ENCODE data around the gene ZBTB38.

The ZBTB38 gene

DNA sequence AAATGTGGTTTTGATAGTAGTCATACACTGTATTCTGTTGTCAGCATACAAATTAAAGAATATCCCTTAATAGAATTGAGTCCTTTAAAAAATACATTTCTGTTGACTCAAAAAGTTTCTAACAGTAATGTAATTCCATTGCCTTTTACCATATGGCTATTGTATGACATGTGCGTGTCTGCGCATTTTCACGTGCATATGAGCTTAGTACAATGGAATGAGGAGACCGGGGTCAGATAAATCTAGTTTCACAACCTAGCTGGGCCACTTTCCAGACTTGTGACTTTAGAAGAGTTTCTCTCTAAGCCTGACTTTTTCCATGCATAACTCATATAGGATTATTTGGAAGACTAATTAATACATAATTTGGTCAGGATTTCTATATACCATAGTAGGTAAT, 38.7 kb downstream of the ZBTB38 start:
- no peak for DNase-seq

DNA sequence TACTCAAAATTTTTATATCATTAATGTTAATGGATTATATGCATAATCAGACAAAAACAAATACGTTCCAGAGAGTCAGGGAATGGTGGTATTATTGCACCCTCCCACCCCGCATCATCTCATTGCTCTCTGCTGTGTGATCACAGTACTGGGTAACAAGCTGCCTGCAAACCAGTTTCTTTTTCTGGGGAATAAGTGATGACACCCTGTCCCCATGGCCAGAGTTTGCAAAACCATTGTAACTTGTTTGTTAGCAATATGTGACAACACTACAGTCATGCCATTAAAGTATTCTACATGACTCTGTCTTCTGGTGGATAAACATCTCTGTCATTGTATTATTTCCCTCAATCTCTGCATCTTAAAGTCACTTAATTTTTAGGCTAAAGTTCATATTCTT, 39.5 kb downstream of the ZBTB38 start:
- DNase-seq, result no peak

DNA sequence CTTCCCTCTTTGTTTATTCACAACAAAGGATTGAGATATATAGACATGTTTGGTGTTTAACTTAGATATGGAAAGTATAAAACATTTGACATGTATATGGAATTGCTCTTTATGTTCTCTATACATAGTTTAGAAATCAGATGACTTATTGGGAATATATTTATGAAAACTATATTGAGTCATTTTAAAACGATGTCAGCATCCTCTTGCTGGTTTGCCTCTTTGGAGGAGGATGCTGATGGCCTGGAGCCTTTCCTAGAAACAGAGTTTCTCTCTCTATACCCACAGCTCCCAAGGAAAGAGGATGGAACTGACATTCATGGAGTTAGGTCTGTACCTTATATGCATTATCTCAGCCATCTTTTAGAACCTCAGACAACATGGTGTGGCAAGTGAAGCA, 40.3 kb downstream of the ZBTB38 start:
- DNase-seq, result no peak

DNA sequence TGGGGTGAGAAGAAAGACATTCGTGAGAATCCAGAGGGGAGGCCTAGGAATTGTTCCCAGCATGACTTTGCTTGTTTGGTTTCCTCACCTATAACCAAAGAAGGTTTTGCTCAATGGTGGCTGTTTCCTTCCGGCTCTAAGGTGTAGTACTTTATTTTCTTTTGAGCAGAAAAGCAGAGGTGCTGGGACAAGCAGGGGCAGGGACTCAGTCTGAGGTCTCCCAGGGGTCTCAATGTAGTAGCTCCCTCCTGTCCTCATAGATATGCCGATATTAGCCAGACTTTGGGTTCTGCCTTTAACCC, 41.6 kb downstream of the ZBTB38 start:
- DNase-seq, result no peak

DNA sequence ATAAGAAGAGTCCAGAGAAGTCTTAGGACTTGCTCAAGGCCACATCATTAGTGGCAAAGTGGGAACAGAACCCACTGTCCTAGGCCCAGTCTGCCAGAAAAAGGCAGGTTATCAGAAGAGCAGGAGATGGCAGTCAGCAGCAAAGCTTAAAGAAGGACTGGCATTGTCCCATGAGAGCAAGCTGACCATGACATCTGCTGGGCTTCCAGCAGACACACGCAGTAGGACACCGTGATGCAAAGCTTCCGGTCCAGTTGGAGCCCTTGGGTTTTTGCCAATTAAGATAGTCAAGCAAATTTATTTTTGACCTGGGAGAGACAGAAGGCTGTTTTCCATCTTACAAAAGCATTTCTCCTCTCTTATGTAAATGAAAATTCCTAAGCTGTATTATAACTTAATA, 42.1 kb downstream of the ZBTB38 start:
- no peak for DNase-seq

DNA sequence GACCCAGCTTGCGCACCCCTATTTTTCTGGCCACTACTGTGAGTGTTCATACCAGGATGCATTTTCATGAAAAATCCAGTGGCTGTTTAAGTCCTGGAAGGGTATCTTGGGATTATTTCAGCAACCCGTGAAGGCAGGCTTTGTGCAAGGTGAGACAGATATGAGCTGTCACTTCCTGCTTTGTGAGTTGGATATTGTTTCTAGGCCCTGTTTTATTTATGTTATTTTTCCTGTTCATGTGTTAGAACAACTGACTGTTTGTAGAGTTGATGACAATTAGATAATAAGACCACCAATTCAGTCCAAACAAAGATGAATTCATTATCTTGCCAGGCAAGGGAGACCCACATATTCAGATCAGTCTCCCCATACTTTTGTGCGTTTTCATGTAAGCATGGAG, 42.5 kb downstream of the ZBTB38 start:
- no peak for DNase-seq

DNA sequence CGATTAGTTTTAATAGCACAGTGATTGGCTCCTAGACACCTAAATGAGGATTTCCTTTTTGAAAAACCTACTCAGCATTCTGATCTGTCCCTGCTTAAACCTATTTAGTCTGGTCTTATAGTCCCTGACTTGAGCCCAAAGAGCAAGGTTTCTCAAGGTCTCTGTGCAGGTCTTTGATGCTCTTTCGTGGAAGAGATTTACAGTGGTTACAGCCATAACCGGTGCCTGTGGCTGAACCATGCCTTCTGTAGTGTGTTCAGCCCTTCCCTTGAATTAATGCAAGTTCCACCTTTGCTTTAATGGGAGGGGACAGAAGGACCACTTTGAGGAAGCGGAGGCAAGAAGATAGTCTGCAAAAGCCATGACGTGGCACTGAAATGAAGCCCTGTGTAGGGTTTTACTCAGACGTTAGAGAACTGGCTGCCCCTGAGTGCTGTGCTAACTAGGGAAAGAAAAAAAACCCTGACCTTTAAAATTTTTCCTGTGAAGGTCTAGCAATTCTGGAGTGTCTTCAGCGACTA, 43.0 kb downstream of the ZBTB38 start:
- DNase-seq, result no peak

DNA sequence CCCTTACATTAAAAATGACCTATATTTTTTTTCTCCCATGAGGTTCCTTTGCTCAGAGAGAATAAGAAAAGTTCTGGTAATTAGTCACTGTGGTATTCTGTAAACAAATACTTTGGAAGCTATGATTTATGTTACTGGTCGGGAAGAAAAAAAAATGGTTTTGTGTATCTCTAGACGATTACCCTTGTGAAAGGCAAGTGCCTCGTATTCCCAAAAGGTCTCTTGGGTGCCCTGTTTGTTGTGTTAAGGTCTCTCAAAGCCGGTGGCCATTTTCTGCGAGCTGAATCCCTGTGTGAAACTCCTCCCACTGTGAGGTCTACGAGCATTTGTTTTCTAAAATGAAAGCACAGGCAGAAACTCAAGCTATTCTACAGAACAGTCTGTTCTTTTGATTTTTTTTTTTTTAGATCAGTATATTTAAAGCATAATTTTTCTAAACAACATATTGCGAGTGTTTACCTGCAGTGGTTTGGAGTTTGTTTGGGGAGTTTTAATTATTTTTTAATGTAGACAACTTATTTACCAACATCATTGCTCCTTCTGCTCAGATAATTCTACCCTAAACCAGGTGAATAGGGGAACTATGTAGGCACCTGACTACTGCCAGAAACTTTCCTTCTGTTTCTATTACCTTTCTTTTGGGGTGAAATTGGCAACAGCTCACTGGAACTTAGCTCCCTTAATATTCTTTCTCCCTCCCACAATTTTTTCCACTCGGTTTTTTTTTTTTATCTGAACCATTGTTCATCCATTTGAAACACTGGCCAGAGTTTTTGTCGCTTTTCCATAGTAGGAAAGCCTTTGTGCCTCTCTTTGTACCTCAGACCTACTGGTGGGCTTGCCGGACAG, 44.0 kb downstream of the ZBTB38 start:
- DNase-seq, result peak; percentile 39

DNA sequence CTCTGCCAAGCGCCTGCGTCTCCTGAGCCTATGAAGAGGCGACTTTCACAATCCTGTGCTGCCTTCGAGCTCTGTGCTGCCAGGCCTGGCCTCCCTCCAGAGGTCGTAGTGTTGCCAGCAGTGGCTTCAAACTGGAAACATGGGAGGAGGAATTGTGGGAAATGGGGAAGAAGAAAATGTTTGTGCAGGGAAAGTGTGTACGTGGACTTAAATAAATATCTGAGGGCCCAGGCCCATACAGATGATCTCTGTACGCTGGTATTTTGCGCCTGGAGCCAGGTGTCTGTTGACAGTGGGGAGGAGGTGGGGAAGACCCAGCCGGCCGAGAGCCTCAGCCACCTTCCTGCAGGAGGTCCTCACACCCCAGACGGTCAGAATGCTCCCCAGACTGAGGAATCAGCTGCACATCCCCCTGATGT, 44.6 kb downstream of the ZBTB38 start:
- no peak for DNase-seq

DNA sequence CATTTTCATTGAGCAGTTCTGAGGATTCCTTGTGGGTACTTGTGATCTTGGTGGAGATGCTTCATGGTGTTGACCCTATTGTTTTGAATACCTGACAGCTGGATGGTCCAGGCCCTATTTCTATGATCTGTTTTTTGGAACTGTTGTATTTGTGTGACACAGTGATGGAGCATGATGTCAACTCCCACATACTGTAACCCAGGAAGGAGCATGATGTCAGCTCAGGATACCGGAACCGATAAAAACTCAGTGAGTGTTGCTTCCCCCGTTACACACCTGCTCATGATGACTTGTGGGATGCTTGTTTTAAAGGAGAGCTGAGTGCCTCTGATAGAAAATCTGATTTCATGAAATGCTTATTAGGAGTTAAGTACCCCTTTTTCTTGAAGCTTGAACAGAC, 45.1 kb downstream of the ZBTB38 start:
- DNase-seq, result peak; percentile 44

DNA sequence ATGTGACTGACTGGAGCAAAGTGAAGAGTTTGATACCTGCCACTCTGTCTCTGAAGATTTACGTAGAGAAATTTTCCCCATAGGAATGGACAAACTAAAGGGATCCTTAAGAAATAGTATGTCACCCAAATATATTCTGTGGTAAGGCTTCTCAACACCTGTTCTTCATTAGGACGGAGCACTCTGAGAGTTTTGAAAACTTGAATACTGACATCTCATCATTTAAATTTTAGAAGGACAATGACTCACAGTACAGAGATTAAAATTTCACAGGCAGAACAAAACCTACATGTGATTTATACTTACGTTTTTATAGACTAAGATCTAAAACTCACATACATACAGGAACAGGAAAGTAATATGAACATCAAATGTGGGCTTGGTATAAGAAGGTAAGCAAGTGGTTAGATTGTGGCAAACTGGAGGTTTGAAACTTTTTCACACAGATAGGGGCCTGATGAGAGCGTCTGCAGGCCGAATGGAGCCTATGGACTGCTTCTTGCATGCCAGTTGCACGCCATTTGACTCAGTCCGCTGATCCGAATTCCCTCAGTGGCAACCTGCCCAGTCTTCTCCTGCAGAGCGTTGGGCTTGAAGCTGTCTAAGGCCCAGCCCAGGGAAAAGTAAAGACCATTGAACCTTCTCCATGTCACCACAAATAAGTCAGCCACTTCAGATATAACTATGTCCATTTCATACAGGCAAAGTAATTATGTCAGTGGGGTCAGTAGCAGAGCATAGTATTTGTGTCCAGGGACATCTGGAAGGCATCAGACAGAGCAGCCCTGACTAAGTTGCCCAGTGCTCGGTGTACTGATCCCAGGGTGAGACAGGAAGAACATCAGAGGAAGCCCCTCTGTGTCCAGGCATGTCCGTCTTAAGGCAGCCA, 45.7 kb downstream of the ZBTB38 start:
- DNase-seq, result peak; percentile 40

DNA sequence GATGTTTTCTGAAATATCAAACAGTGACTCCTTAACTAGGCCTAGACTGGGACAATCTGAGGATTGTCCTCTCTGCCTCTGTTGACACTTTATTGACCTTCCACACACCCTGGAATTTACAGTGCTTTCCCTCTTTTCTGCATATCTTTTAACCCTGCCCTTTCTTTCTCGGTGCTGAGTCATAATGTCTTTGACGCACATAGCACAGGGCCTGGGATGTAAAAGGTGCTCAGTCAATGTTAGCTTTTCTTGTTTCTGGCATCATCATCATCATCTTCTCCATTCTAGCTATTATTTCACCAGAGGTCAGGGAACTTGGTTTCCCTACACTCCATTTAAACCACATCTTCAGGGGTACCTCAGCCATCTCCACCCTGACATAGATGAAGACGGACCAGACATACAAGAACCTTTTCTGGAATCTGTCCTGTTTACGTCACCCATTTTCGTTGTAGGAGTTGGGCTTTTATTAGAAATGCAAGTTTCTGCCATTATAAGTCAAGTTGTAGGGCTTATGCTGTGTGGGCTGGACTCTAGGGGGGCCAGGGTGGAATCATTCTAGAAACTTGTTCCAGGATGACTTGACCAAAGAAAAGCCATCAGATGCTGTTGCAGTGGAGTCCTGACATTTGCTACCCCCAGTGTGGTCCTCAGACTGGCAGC, 46.6 kb downstream of the ZBTB38 start:
- no peak for DNase-seq

DNA sequence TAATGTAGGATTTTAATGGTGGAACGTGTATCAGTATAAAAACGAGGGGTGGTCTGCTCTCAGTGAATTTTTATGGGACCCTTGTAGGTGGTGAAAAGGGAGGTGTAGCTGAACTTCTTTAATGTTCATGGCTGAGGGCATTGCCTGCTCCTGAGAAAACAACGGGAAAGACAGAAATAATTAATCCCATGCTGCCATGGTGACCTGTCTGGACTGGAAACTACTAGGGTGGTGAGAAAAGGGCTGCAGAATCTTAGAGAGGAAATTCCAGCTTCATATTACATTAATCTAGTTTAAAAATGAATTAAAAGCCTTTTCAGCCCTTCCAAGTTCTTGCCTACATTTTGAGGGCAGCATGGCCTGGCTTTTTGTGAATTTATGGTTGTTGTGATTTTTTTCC, 47.6 kb downstream of the ZBTB38 start:
- DNase-seq, result no peak

All from stimulated activated CD4-positive, alpha-beta T cell treated with anti-CD3 and anti-CD28 coated beads, Interleukin-1b, Interleukin-23, amount 100 ng/mL, for 48 hours (primary cell).